IMR-90 (cell line): ENCODE measurements around the gene PITX1. TPM values are rescaled to one million over a fixed set of nuclear protein-coding genes. Genes with fewer than 3 reads are reported as not detected.

ENCODE experiments used
- ATAC-seq: fragments of 200-7000 bp; cut with Tn5 transposase; 2 replicates; pipeline ENCODE4 v1.9.1; 2020; ENCODE audit warnings: low read depth, mild to moderate bottlenecking, moderate library complexity
- BruUV-seq: library from RNA; stranded (reverse); fragments of 400-500 nt; replicated peaks from 2 replicates; lab custom pipeline; 2021; lab: Mats Ljungman, UMichigan
- CTCF ChIA-PET: fragments of 300-600 bp; formaldehyde crosslinking; extraction: SDS; loops from one replicate; lab custom pipeline; 2021; ENCODE audit warnings: antibody characterized with exemption; lab: Yijun Ruan, JAX
- POLR2A ChIA-PET: fragments of 300-600 bp; sonication (Branson Sonifier 250); formaldehyde crosslinking; loops from one replicate; lab custom pipeline; 2022; ENCODE audit warnings: antibody characterized with exemption; ENCODE audit not compliant: unreplicated experiment; lab: Charles Lee
- DNase-seq: peaks from one replicate; pipeline ENCODE4 v3.0.0; 2013
- H2AFZ ChIP-seq: replicated peaks from 2 replicates; pipeline ENCODE3; 2013; ENCODE audit warnings: low read length, mild to moderate bottlenecking; ENCODE audit not compliant: poor library complexity
- H2AK5ac ChIP-seq: 2 replicates; pipeline ENCODE4 v1.6.1; 2013; ENCODE audit warnings: low read depth, low read length, inconsistent platforms
- H2AK9ac ChIP-seq: replicated peaks from 2 replicates; pipeline ENCODE3; 2013; ENCODE audit warnings: mild to moderate bottlenecking, low read depth, low read length, moderate library complexity; ENCODE audit not compliant: poor library complexity
- H2BK120ac ChIP-seq: 2 replicates; pipeline ENCODE4 v1.6.1; 2013; ENCODE audit warnings: low read depth, low read length, inconsistent platforms
- H2BK15ac ChIP-seq: 3 replicates; pipeline ENCODE4 v1.6.1; 2013; ENCODE audit warnings: low read depth, low read length, inconsistent platforms
- H2BK20ac ChIP-seq: 2 replicates; pipeline ENCODE4 v1.6.1; 2013; ENCODE audit warnings: low read depth, mild to moderate bottlenecking, inconsistent platforms, low read length, moderate library complexity
- H2BK5ac ChIP-seq: 2 replicates; pipeline ENCODE4 v1.6.1; 2013; ENCODE audit warnings: mild to moderate bottlenecking, low read depth, low read length, inconsistent platforms; ENCODE audit not compliant: poor library complexity, severe bottlenecking
- H3K14ac ChIP-seq: replicated peaks from 2 replicates; pipeline ENCODE4 v1.6.1; 2013; ENCODE audit warnings: low read depth, low read length, inconsistent platforms
- H3K18ac ChIP-seq: 2 replicates; pipeline ENCODE4 v1.6.1; 2013; ENCODE audit warnings: low read depth, low read length, control low read depth
- H3K23ac ChIP-seq: 2 replicates; pipeline ENCODE4 v1.6.1; 2013; ENCODE audit warnings: low read depth, low read length, inconsistent platforms
- H3K27ac ChIP-seq: 2 replicates; pipeline ENCODE4 v1.5.1; 2013; ENCODE audit warnings: mild to moderate bottlenecking, control low read depth, low read length; ENCODE audit not compliant: insufficient read depth
- H3K27me3 ChIP-seq: 2 replicates; pipeline ENCODE4 v1.6.1; 2013; ENCODE audit warnings: low read length; ENCODE audit not compliant: control insufficient read depth, insufficient read depth
- H3K36me3 ChIP-seq: 2 replicates; pipeline ENCODE4 v1.6.1; 2013; ENCODE audit warnings: low read length, mixed read lengths; ENCODE audit not compliant: control insufficient read depth, insufficient read depth
- H3K4ac ChIP-seq: 2 replicates; pipeline ENCODE4 v1.6.1; 2013; ENCODE audit warnings: low read depth, low read length, inconsistent platforms
- H3K4me1 ChIP-seq: 2 replicates; pipeline ENCODE4 v1.6.1; 2013; ENCODE audit warnings: low read length, mixed read lengths; ENCODE audit not compliant: control insufficient read depth, insufficient read depth
- H3K4me2 ChIP-seq: 2 replicates; pipeline ENCODE4 v1.6.1; 2013; ENCODE audit warnings: low read depth, mild to moderate bottlenecking, control low read depth, low read length, moderate library complexity
- H3K4me3 ChIP-seq: 2 replicates; pipeline ENCODE4 v1.5.1; 2013; ENCODE audit warnings: low read depth, mild to moderate bottlenecking, control low read depth, low read length, moderate library complexity; ENCODE audit not compliant: insufficient read depth
- H3K56ac ChIP-seq: 2 replicates; pipeline ENCODE4 v1.6.1; 2013; ENCODE audit warnings: low read length, inconsistent platforms; ENCODE audit not compliant: insufficient read depth; ENCODE audit errors: extremely low read depth
- H3K79me1 ChIP-seq, 2 experiments: 2 replicates each; pipeline ENCODE4 v1.6.1; 2013; ENCODE audit warnings: low read length in 2 of 2, inconsistent platforms in 1 of 2, low read depth in 1 of 2
- H3K9ac ChIP-seq: 2 replicates; pipeline ENCODE4 v1.6.1; 2013; ENCODE audit warnings: low read depth, low read length, control low read depth
- H3K9me1 ChIP-seq: 2 replicates; pipeline ENCODE4 v1.6.1; 2013; ENCODE audit warnings: low read length, inconsistent platforms; ENCODE audit not compliant: insufficient read depth
- H3K9me3 ChIP-seq: 2 replicates; pipeline ENCODE4 v1.6.1; 2013; ENCODE audit warnings: low read length; ENCODE audit not compliant: control insufficient read depth, insufficient read depth
- H4K20me1 ChIP-seq: 2 replicates; pipeline ENCODE4 v1.6.1; 2013; ENCODE audit warnings: low read length, inconsistent platforms; ENCODE audit not compliant: insufficient read depth
- H4K5ac ChIP-seq: 2 replicates; pipeline ENCODE4 v1.6.1; 2013; ENCODE audit warnings: mild to moderate bottlenecking, low read depth, low read length, control low read depth
- H4K8ac ChIP-seq, 2 experiments: 2 replicates each; pipeline ENCODE4 v1.6.1; 2013; ENCODE audit warnings: low read depth in 2 of 2, low read length in 2 of 2, control low read depth in 1 of 2, inconsistent platforms in 1 of 2
- H4K91ac ChIP-seq: 2 replicates; pipeline ENCODE4 v1.6.1; 2013; ENCODE audit warnings: low read depth, low read length, inconsistent platforms; ENCODE audit not compliant: insufficient read depth
- FOS ChIP-seq: fragments of 150-350 bp; IDR thresholded peaks from 2 replicates; pipeline ENCODE4 v1.6.1; 2016; ENCODE audit warnings: low read depth, low read length
- MAFK ChIP-seq: IDR thresholded peaks from 2 replicates; pipeline ENCODE4 v1.6.1; 2012; ENCODE audit warnings: low read depth, low read length, improper control_type of control experiment
- WGBS, 2 experiments: methylation state at CpG; one replicate each; pipeline versions ENCODE4 v1.1.5 to v1.1.7; 2013; ENCODE audit warnings: missing lambda C conversion rate in 2 of 2; ENCODE audit not compliant: insufficient read length in 1 of 2; ENCODE audit errors: extremely low coverage in 2 of 2; 5-methylcytosine and 5-hydroxymethylcytosine counted together
- dilution Hi-C: fragments of 300-500 bp; cut with HindIII; formaldehyde crosslinking; loops from one replicate; pipeline ENCODE4 v1.14.3; 2018; ENCODE audit warnings: low sequenced_read_pairs; ENCODE audit not compliant: unreplicated experiment
- in situ Hi-C: fragments of 300-500 bp; cut with MboI; formaldehyde crosslinking; loops from 3 replicates; pipeline ENCODE4 v1.14.3; 2019; ENCODE audit warnings: low sequenced_read_pairs, inconsistent platforms, mixed read lengths
- intact Hi-C: fragments of 100-400 bp; cut with micrococcal nuclease; formaldehyde crosslinking; loops from 2 replicates; pipeline ENCODE4 v1.10.0; 2022
- polyA plus RNA-seq, 3 experiments: library from polyadenylated mRNA; depleted of rRNA; stranded (reverse); fragments of >200 nt; gene quantifications; 2 replicates each; pipeline ENCODE4 v1.2.3, GENCODE V29; 2012; ENCODE audit warnings: low replicate concordance in 1 of 3
- total RNA-seq: library from RNA; depleted of rRNA; stranded (reverse); fragments of >200 nt; gene quantifications from 2 replicates; pipeline ENCODE4 v1.2.3, GENCODE V29; 2012
- TF ChIP-seq, protein P1 (sequence below): fragments of 150-350 bp; IDR thresholded peaks from 2 replicates; pipeline ENCODE4 v1.6.1; 2016; ENCODE audit warnings: low read depth, mild to moderate bottlenecking, low read length, moderate library complexity, borderline replicate concordance

Gene PITX1
- total and polyA plus RNA-seq, 2 of the 4 experiments (the other 2 are of a cell fraction): 10.4 to 29.8 TPM

- dilution Hi-C loops (no loop called here), intact Hi-C loops (no loop called here), in situ Hi-C loops (no loop called here)
- ATAC-seq: peak; percentile 67
- Histone ChIP-seq H4K5ac (no peak overlapping the region), H4K91ac (0 out of 2 replicates have a peak overlapping the region, but pooled peaks have one; percentile 47), H3K79me1 (no peaks in the 10 kb centered on the region), H3K4ac (no peak overlapping the region), H3K9me1 (no peaks in the 10 kb centered on the region), H3K27ac (no peak overlapping the region), H2BK15ac (no peak overlapping the region), H3K4me3 (no peak overlapping the region), H3K14ac (no peak overlapping the region), H3K56ac (no peak overlapping the region), H2AFZ (peak overlapping the region; percentile 81), H2AK9ac (no peak overlapping the region), H3K9ac (no peak overlapping the region), H4K8ac (peak overlapping the region in 1 of 2 experiments; percentile 33; a peak in 1 of 4 replicates), H3K4me2 (no peak overlapping the region), H2BK120ac (no peak overlapping the region), H3K27me3 (no peaks in the 10 kb centered on the region), H3K9me3 (no peaks in the 10 kb centered on the region), H2BK5ac (no peak overlapping the region), H2BK20ac (no peak overlapping the region), H4K20me1 (peaks cover 2% of the 10 kb centered on the region), H3K23ac (no peak overlapping the region), H3K18ac (no peak overlapping the region; the same call in 1 of the 2 replicates), H3K4me1 (peaks cover 11% of the 10 kb centered on the region), H2AK5ac (no peak overlapping the region), H3K36me3 (peaks cover 3% of the 10 kb centered on the region; the same call in 1 of the 2 replicates)
- 40% methylated on average over 3 of the region's 8 CpGs; no CpG with 5 or more reads in 1 of the 2 experiments for WGBS, 2 experiments
- TF ChIP-seq FOS (no peak), MAFK (peak; percentile 30; the same call in 1 of the 2 replicates)
- TF ChIP-seq, protein P1, sequence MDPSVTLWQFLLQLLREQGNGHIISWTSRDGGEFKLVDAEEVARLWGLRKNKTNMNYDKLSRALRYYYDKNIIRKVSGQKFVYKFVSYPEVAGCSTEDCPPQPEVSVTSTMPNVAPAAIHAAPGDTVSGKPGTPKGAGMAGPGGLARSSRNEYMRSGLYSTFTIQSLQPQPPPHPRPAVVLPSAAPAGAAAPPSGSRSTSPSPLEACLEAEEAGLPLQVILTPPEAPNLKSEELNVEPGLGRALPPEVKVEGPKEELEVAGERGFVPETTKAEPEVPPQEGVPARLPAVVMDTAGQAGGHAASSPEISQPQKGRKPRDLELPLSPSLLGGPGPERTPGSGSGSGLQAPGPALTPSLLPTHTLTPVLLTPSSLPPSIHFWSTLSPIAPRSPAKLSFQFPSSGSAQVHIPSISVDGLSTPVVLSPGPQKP: no peak
- BruUV-seq: no TSS peak
- peak; percentile 39 for DNase-seq
- ChIA-PET CTCF (no interaction called here), POLR2A (no interaction called here)
These were observed 39.8 kb upstream of the PITX1 start for GRCh38 chr5:135073761-135074345.
